GM23338 (cell line): ENCODE results near the gene CA7. TPM values are rescaled to one million over a fixed set of nuclear protein-coding genes. Genes with fewer than 3 reads are reported as not detected.

Source experiments
- ATAC-seq: fragments of 200-7000 bp; cut with Tn5 transposase; 3 replicates; pipeline ENCODE4 v1.9.1; 2020
- DNase-seq: peaks from one replicate; pipeline ENCODE4 v3.0.0-alpha.2; 2015; ENCODE audit warnings: low spot score
- H2AFZ ChIP-seq: fragments of 200-600 bp; sonication (generic); 2 replicates; pipeline ENCODE4 v1.8.0; 2016; ENCODE audit warnings: antibody characterized with exemption, mild to moderate bottlenecking, moderate library complexity
- H3F3A ChIP-seq: fragments of 200-600 bp; sonication (generic); replicated peaks from 2 replicates; pipeline ENCODE4 v1.8.0; 2017; ENCODE audit warnings: antibody characterized with exemption, mixed run types, low read depth
- H3K27ac ChIP-seq: fragments of 200-600 bp; sonication (generic); 2 replicates; pipeline ENCODE4 v1.6.1; 2016; ENCODE audit warnings: low read depth
- H3K27me3 ChIP-seq: fragments of 200-600 bp; sonication (generic); 2 replicates; pipeline ENCODE4 v1.8.0; 2016; ENCODE audit warnings: mild to moderate bottlenecking, mixed run types, moderate library complexity; ENCODE audit not compliant: insufficient read depth
- H3K36me3 ChIP-seq: fragments of 200-600 bp; sonication (generic); 2 replicates; pipeline ENCODE4 v1.8.0; 2016; ENCODE audit warnings: mild to moderate bottlenecking; ENCODE audit not compliant: insufficient read depth
- H3K4me1 ChIP-seq: fragments of 200-600 bp; sonication (generic); 2 replicates; pipeline ENCODE4 v1.8.0; 2016; ENCODE audit warnings: mild to moderate bottlenecking, moderate library complexity; ENCODE audit not compliant: insufficient read depth
- H3K4me2 ChIP-seq: fragments of 200-600 bp; sonication (generic); 2 replicates; pipeline ENCODE4 v1.7.1; 2017; ENCODE audit warnings: mixed run types
- H3K4me3 ChIP-seq: fragments of 200-600 bp; sonication (generic); 2 replicates; pipeline ENCODE4 v1.6.1; 2016; ENCODE audit warnings: mixed run types
- H3K79me2 ChIP-seq: fragments of 200-600 bp; sonication (generic); replicated peaks from 2 replicates; pipeline ENCODE4 v1.8.0; 2017; ENCODE audit warnings: mild to moderate bottlenecking; ENCODE audit not compliant: insufficient read depth
- H3K9me2 ChIP-seq: fragments of 200-600 bp; sonication (generic); 2 replicates; pipeline ENCODE4 v1.8.0; 2017; ENCODE audit not compliant: insufficient read depth
- H4K20me1 ChIP-seq: fragments of 200-600 bp; sonication (generic); replicated peaks from 2 replicates; pipeline ENCODE4 v1.8.0; 2017; ENCODE audit warnings: mild to moderate bottlenecking; ENCODE audit not compliant: insufficient read depth
- H3K27ac Mint-ChIP-seq: 2 replicates; pipeline ENCODE4 v1.8.0; 2020; ENCODE audit warnings: inconsistent platforms, mild to moderate bottlenecking, moderate library complexity, mixed read lengths
- H3K27me3 Mint-ChIP-seq: 3 replicates; pipeline ENCODE4 v1.8.0; 2022; ENCODE audit warnings: low read depth, mild to moderate bottlenecking, moderate library complexity, mixed read lengths, inconsistent platforms; ENCODE audit not compliant: insufficient read depth, poor library complexity
- H3K36me3 Mint-ChIP-seq: 3 replicates; pipeline ENCODE4 v1.8.0; 2021; ENCODE audit warnings: low read depth, mild to moderate bottlenecking, inconsistent platforms, moderate library complexity, mixed read lengths
- H3K4me1 Mint-ChIP-seq: 3 replicates; pipeline ENCODE4 v1.8.0; 2020; ENCODE audit warnings: mild to moderate bottlenecking, inconsistent platforms, mixed read lengths
- H3K4me3 Mint-ChIP-seq: 3 replicates; pipeline ENCODE4 v1.8.0; 2021; ENCODE audit warnings: moderate library complexity, mild to moderate bottlenecking, inconsistent platforms, mixed read lengths
- H3K9me3 Mint-ChIP-seq: 3 replicates; pipeline ENCODE4 v1.8.0; 2020; ENCODE audit warnings: moderate library complexity, mild to moderate bottlenecking, inconsistent platforms, mixed read lengths
- EZH2 ChIP-seq: fragments of 200-600 bp; sonication (generic); IDR thresholded peaks from one replicate; pipeline ENCODE4 v1.8.0; 2017; ENCODE audit warnings: antibody characterized with exemption, mild to moderate bottlenecking, low read depth; ENCODE audit not compliant: unreplicated experiment
- EZH2phosphoT487 ChIP-seq: fragments of 200-600 bp; sonication (generic); IDR thresholded peaks from one replicate; pipeline ENCODE4 v1.8.1; 2018; ENCODE audit warnings: antibody characterized with exemption; ENCODE audit not compliant: unreplicated experiment
- JUNB ChIP-seq: IDR thresholded peaks from one replicate; pipeline ENCODE4 v1.6.1; 2016; ENCODE audit warnings: antibody characterized with exemption; ENCODE audit not compliant: unreplicated experiment
- NANOG ChIP-seq: IDR thresholded peaks from 2 replicates; pipeline ENCODE4 v1.6.1; 2016; ENCODE audit warnings: antibody characterized with exemption, borderline replicate concordance
- ZNF114 ChIP-seq: fragments of 250-450 bp; sonication (Bioruptor Pico); IDR thresholded peaks from 2 replicates; pipeline ENCODE4 v1.5.0; 2020; ENCODE audit warnings: mild to moderate bottlenecking, moderate library complexity
- ZNF331 ChIP-seq: fragments of 250-450 bp; sonication (Bioruptor Pico); IDR thresholded peaks from 2 replicates; pipeline ENCODE4 v1.5.0; 2020; ENCODE audit warnings: low read depth, mild to moderate bottlenecking, moderate library complexity
- ZNF462 ChIP-seq: fragments of 250-450 bp; sonication (Bioruptor Pico); IDR thresholded peaks from 2 replicates; pipeline ENCODE4 v1.5.0; 2020; ENCODE audit warnings: mild to moderate bottlenecking, moderate library complexity
- polyA plus RNA-seq: library from polyadenylated mRNA; unstranded; fragments of >200 nt; fragmentation: Nextera tagmentation; extraction: Ambion mirVana; gene quantifications from 2 replicates; pipeline ENCODE4 v1.2.1, GENCODE V29; 2016
- total RNA-seq: library from RNA; depleted of rRNA; stranded (reverse); fragments of >200 nt; shearing (Covaris generic); gene quantifications from 2 replicates; pipeline ENCODE4 v1.2.3, GENCODE V29; 2014

The CA7 gene
- total and polyA plus RNA-seq, 2 experiments from 2014 or later = 2.1 to 2.8 TPM

GRCh38 chr16:66886321-66886720 is 42.1 kb downstream of the CA7 start:
- peaks cover 2% of the 10 kb centered on the region for H3K27me3 Mint-ChIP-seq
- Histone ChIP-seq H3K79me2 (peaks cover 35% of the 10 kb centered on the region), H4K20me1 (peaks cover 26% of the 10 kb centered on the region; the same call in 1 of the 2 replicates), H3K4me3 (no peak overlapping the region), H3K27ac (no peak overlapping the region), H2AFZ (no peak overlapping the region), H3K9me2 (no peaks in the 10 kb centered on the region), H3K27me3 (no peaks in the 10 kb centered on the region), H3K4me1 (peaks cover 8% of the 10 kb centered on the region; the same call in 1 of the 2 replicates), H3F3A (no peaks in the 10 kb centered on the region), H3K4me2 (no peak overlapping the region), H3K36me3 (peaks cover 11% of the 10 kb centered on the region; the same call in 1 of the 2 replicates)
- peaks cover 10% of the 10 kb centered on the region for H3K4me1 Mint-ChIP-seq
- DNase-seq (no peak), ATAC-seq (no peak)
- no peak overlapping the region for H3K27ac Mint-ChIP-seq
- H3K36me3 Mint-ChIP-seq = peaks cover 44% of the 10 kb centered on the region
- no peaks in the 10 kb centered on the region for H3K9me3 Mint-ChIP-seq
- TF ChIP-seq EZH2 (no peak), EZH2phosphoT487 (no peak), NANOG (no peak), ZNF114 (CRISPR knock-in tag) (no peak), ZNF331 (no peak), JUNB (no peak), ZNF462 (CRISPR knock-in tag) (no peak)
- no peak overlapping the region for H3K4me3 Mint-ChIP-seq

- no peak for ATAC-seq
- no peaks in the 10 kb centered on the region for H3K27me3 ChIP-seq
- Mint-ChIP-seq H3K4me1 (peaks cover 9% of the 10 kb centered on the region), H3K27me3 (peaks cover 2% of the 10 kb centered on the region), H3K36me3 (peaks cover 46% of the 10 kb centered on the region), H3K4me3 (no peak overlapping the region), H3K9me3 (no peaks in the 10 kb centered on the region), H3K27ac (no peak overlapping the region)
- H3F3A ChIP-seq = no peaks in the 10 kb centered on the region
- H3K4me2 ChIP-seq = no peak overlapping the region
- DNase-seq = no peak
- peaks cover 26% of the 10 kb centered on the region; the same call in 1 of the 2 replicates for H4K20me1 ChIP-seq
- peaks cover 3% of the 10 kb centered on the region; the same call in 1 of the 2 replicates for H3K4me1 ChIP-seq
- H3K27ac ChIP-seq = no peak overlapping the region
- H3K4me3 ChIP-seq = no peak overlapping the region
- H3K36me3 ChIP-seq = peaks cover 11% of the 10 kb centered on the region; the same call in 1 of the 2 replicates
- no peak overlapping the region for H2AFZ ChIP-seq
- peaks cover 29% of the 10 kb centered on the region for H3K79me2 ChIP-seq
- no peaks in the 10 kb centered on the region for H3K9me2 ChIP-seq
- no peak for TF ChIP-seq ZNF462 (CRISPR knock-in tag)
Observed at GRCh38 chr16:66886914-66887313, 42.7 kb downstream of the CA7 start.
